ENCODE results near the gene MSX1.

The MSX1 gene

GRCh38 chr4:4912155-4912554 is 52.7 kb downstream of the MSX1 start:
- no peak for DNase-seq (ENCODE audit: low spot score)

GRCh38 chr4:4913147-4913561 is 53.7 kb downstream of the MSX1 start:
- DNase-seq (ENCODE audit: low spot score), result no peak

All from SK-N-DZ (cell line).